Caco-2 (cell line): ENCODE results near the gene FAM120B. TPM values are rescaled to one million over a fixed set of nuclear protein-coding genes. Genes with fewer than 3 reads are reported as not detected.

Source experiments
- BruUV-seq: library from RNA; stranded (reverse); fragments of 400-500 nt; replicated peaks from 2 replicates; lab custom pipeline; 2021; lab: Mats Ljungman, UMichigan
- CTCF ChIA-PET: fragments of 300-600 bp; sonication (Branson Sonifier 250); formaldehyde crosslinking; loops from one replicate; lab custom pipeline; 2022; ENCODE audit warnings: antibody characterized with exemption; lab: Charles Lee
- POLR2A ChIA-PET: fragments of 300-600 bp; sonication (Branson Sonifier 250); formaldehyde crosslinking; loops from one replicate; lab custom pipeline; 2022; ENCODE audit warnings: antibody characterized with exemption; lab: Charles Lee
- DNase-seq, 2 experiments: peaks; one replicate each; pipeline versions ENCODE4 v3.0.0 to v3.0.0-alpha.2; 2020 to 2022
- H3K27me3 ChIP-seq: replicated peaks from 2 replicates; pipeline ENCODE4 v1.6.0; 2011; ENCODE audit warnings: low read length; ENCODE audit not compliant: control insufficient read depth, insufficient read depth
- H3K36me3 ChIP-seq: 2 replicates; pipeline ENCODE4 v1.5.1; 2011; ENCODE audit warnings: low read length; ENCODE audit not compliant: control insufficient read depth, insufficient read depth
- H3K4me1 ChIP-seq: fragments of 250-450 bp; sonication (Bioruptor Pico); 2 replicates; pipeline ENCODE4 v1.5.1; 2020; ENCODE audit warnings: mild to moderate bottlenecking
- H3K4me3 ChIP-seq: 2 replicates; pipeline ENCODE4 v1.5.1; 2011; ENCODE audit warnings: low read depth, mild to moderate bottlenecking, control low read depth, low read length
- H3K9me3 ChIP-seq: fragments of 250-450 bp; sonication (Bioruptor Pico); 2 replicates; pipeline ENCODE4 v1.5.1; 2020; ENCODE audit warnings: mild to moderate bottlenecking, moderate library complexity
- H3K27ac Mint-ChIP-seq: one replicate; pipeline ENCODE4 v1.8.0; 2022; ENCODE audit warnings: mixed read lengths; ENCODE audit not compliant: unreplicated experiment
- H3K27me3 Mint-ChIP-seq: one replicate; pipeline ENCODE4 v1.8.0; 2022; ENCODE audit warnings: mixed read lengths; ENCODE audit not compliant: insufficient read depth, unreplicated experiment
- H3K36me3 Mint-ChIP-seq: one replicate; pipeline ENCODE4 v1.8.0; 2022; ENCODE audit warnings: mild to moderate bottlenecking, mixed read lengths; ENCODE audit not compliant: insufficient read depth, unreplicated experiment
- H3K4me1 Mint-ChIP-seq: one replicate; pipeline ENCODE4 v1.8.0; 2022; ENCODE audit warnings: low read depth, mixed read lengths; ENCODE audit not compliant: unreplicated experiment
- H3K4me3 Mint-ChIP-seq: one replicate; pipeline ENCODE4 v1.8.0; 2022; ENCODE audit warnings: mild to moderate bottlenecking, moderate library complexity, mixed read lengths; ENCODE audit not compliant: unreplicated experiment
- H3K9me3 Mint-ChIP-seq: one replicate; pipeline ENCODE4 v1.8.0; 2022; ENCODE audit warnings: mixed read lengths; ENCODE audit not compliant: unreplicated experiment
- CTCF ChIP-seq, 2 experiments: fragments of 200-600 bp in 1 of 2; IDR thresholded peaks; 1 replicate in 1 of 2; 2 replicates in 1 of 2; pipeline versions ENCODE4 v1.5.1 to v1.8.0; 2011 to 2022; ENCODE audit warnings: antibody characterized with exemption in 1 of 2, control low read depth in 1 of 2, inconsistent platforms in 1 of 2, low read depth in 1 of 2, low read length in 1 of 2, mild to moderate bottlenecking in 1 of 2, moderate library complexity in 1 of 2; ENCODE audit not compliant: insufficient read depth in 1 of 2, severe bottlenecking in 1 of 2, unreplicated experiment in 1 of 2
- intact Hi-C: fragments of 100-400 bp; cut with micrococcal nuclease; formaldehyde crosslinking; loops from one replicate; pipeline ENCODE4 v1.10.0; 2022; ENCODE audit not compliant: unreplicated experiment
- total RNA-seq: library from RNA; stranded (reverse); gene quantifications from 2 replicates; pipeline ENCODE4 v1.2.3, GENCODE V29; 2022

The FAM120B gene
- total RNA-seq, 1 experiment from 2014 or later = 21.0 TPM

GRCh38 chr6:170285482-170285881, 21.1 kb upstream of the FAM120B start:
- no peak overlapping the region for H3K27ac Mint-ChIP-seq
- Histone ChIP-seq H3K4me3 (no peak overlapping the region), H3K27me3 (no peaks in the 10 kb centered on the region), H3K9me3 (no peaks in the 10 kb centered on the region), H3K36me3 (no peaks in the 10 kb centered on the region; the same call in 1 of the 2 replicates), H3K4me1 (peaks cover 16% of the 10 kb centered on the region)
- no peak for TF ChIP-seq CTCF (IDR thresholded peaks at IDR 0.05; ENCODE audit: insufficient read depth in 1 of 2, low read depth in 1 of 2, low read length in 1 of 2, severe bottlenecking in 1 of 2, unreplicated experiment in 1 of 2)
- POLR2A ChIA-PET = no interaction called here
- peaks cover 8% of the 10 kb centered on the region for H3K4me1 Mint-ChIP-seq
- no peak overlapping the region for H3K4me3 Mint-ChIP-seq
- peaks cover 7% of the 10 kb centered on the region for H3K27me3 Mint-ChIP-seq
- CTCF ChIA-PET = no interaction called here
- no TSS peak for BruUV-seq
- intact Hi-C loops = no loop called here
- no peaks in the 10 kb centered on the region for H3K9me3 Mint-ChIP-seq
- peak in 1 of 2 experiments; percentile 8 for DNase-seq
- peaks cover 13% of the 10 kb centered on the region for H3K36me3 Mint-ChIP-seq

- Mint-ChIP-seq H3K4me1 (peaks cover 8% of the 10 kb centered on the region), H3K36me3 (peaks cover 14% of the 10 kb centered on the region), H3K9me3 (no peaks in the 10 kb centered on the region), H3K27me3 (peaks cover 7% of the 10 kb centered on the region), H3K4me3 (no peak overlapping the region), H3K27ac (no peak overlapping the region)
- no peaks in the 10 kb centered on the region for H3K27me3 ChIP-seq
- no peak for TF ChIP-seq CTCF (IDR thresholded peaks at IDR 0.05; ENCODE audit: insufficient read depth in 1 of 2, low read depth in 1 of 2, low read length in 1 of 2, severe bottlenecking in 1 of 2, unreplicated experiment in 1 of 2)
- ChIA-PET POLR2A (no interaction called here), CTCF (no interaction called here)
- H3K4me1 ChIP-seq = peaks cover 16% of the 10 kb centered on the region
- H3K36me3 ChIP-seq = no peaks in the 10 kb centered on the region; the same call in 1 of the 2 replicates
- no peak overlapping the region for H3K4me3 ChIP-seq
- DNase-seq = peak in 1 of 2 experiments; percentile 26
- no TSS peak for BruUV-seq
- intact Hi-C loops = no loop called here
- H3K9me3 ChIP-seq = no peaks in the 10 kb centered on the region
These were observed 20.2 kb upstream of the FAM120B start for GRCh38 chr6:170286246-170286933.

DNA sequence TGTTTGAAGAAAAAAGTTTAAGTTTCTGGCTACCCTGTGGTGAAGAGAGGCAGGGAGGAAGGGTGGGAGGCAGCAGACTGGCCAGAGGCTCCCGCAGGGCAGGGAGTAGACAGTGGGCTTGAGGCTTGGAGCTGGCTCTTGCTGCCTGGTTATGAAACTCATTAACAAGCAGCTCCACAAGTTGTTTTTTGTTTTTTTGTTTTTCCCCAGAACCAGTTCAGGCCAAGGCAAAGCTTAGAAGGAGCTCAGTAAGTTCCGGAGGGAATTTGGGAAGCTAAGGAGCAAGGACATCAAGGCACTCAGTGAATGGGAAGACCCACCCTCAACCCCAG, 19.7 kb upstream of the FAM120B start:
- CTCF ChIA-PET = no interaction called here
- Histone ChIP-seq H3K9me3 (no peaks in the 10 kb centered on the region), H3K4me1 (peaks cover 16% of the 10 kb centered on the region), H3K4me3 (no peak overlapping the region), H3K27me3 (no peaks in the 10 kb centered on the region), H3K36me3 (no peaks in the 10 kb centered on the region; the same call in 1 of the 2 replicates)
- Mint-ChIP-seq H3K4me3 (no peak overlapping the region), H3K36me3 (peaks cover 14% of the 10 kb centered on the region), H3K9me3 (no peaks in the 10 kb centered on the region), H3K4me1 (peaks cover 12% of the 10 kb centered on the region), H3K27me3 (peaks cover 10% of the 10 kb centered on the region), H3K27ac (no peak overlapping the region)
- POLR2A ChIA-PET = no interaction called here
- BruUV-seq = no TSS peak
- intact Hi-C loops = no loop called here
- no peak for DNase-seq
- TF ChIP-seq CTCF (IDR thresholded peaks at IDR 0.05; ENCODE audit: insufficient read depth in 1 of 2, low read depth in 1 of 2, low read length in 1 of 2, severe bottlenecking in 1 of 2, unreplicated experiment in 1 of 2) = no peak
